ENCODE measurements around the gene FBN1.

- TF ChIP-seq CTCF (IDR thresholded peaks at IDR 0.05) (no peak), POLR2A (IDR thresholded peaks at IDR 0.05) (no peak), EP300 (IDR thresholded peaks at IDR 0.05) (no peak), POLR2AphosphoS5 (IDR thresholded peaks at IDR 0.05) (no peak)
Observed at GRCh38 chr15:48547286-48547685, 98.2 kb downstream of the FBN1 start.
